ENCODE data around the gene R3HDM1.
"Not testable (repeated sequence)": the region's sequence is repeated elsewhere in the genome, so short reads cannot be mapped to it uniquely, and the experiment has no call there.

Gene R3HDM1

DNA sequence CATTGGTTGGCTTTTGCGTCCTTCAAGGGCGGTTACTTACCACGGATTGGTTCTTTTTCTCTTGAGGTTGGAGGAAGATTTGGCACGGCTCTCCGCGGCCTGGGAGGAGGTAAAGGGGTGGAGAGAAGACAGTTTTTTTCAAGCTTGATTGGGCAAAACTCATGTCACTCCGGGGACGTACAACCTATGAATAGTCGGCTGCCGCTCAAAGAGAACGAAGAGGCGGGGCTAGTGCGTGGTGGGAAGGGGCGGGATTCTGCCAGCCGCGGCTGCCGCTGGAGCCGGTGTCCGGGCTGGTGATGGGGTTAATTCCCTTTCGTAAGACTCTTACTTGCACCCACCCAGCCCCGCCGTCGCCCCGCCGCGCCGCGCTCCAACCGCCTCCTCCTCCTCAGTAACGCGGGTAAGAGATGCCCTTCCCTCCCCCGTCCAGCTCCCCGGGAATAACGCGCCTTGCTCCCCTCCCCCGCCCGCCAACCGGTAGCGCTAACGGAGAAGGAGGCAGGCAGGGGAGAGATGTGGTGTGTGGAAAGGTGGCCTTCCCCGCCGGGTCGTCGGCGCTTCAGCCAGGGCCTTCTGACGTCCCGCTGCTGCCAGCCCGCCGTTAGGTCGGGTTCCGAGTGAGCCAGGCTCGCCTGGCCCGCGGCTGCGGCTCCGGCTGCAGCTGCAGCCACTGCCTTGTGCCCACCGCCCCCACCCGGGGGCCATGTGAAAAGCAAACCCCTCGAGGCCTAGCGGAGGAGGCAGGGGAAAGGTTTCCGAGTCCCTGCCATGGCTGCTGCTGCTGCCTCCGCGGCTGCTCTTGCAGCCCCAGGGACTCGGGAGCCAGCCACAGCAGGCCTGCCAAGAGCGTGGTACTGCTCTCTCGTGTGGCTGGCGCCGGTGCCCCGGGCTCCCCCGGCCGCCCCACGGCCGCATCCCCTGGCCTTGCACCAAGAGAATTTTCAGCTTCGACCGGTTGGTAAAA is at the start of gene R3HDM1:
Gene R3HDM1, plus strand, starts transcription at position 254 of the 967 bp plus-strand sequence. CDS start 73,362 bp downstream, outside the sequence.
- FAIRE-seq, result peak; percentile 98

DNA sequence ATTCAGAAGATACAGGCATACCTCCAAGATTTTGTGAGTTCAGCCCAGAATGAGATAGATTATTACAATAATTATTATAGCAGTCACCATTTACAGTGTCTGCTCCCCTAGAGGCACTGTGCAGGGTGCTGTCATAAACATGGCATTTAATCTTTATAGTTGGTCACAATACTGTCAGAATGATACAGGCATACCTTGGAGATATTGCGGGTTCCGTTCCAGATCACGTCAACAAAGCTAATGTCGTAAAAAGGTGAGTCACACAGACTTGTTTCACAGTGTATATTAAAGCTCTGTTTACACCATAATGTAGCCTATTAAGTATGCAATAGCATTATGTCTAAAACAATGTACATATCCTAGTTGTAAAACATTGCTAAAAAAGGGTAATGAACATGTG is 45.8 kb upstream of the R3HDM1 start:
- no peak for FAIRE-seq

DNA sequence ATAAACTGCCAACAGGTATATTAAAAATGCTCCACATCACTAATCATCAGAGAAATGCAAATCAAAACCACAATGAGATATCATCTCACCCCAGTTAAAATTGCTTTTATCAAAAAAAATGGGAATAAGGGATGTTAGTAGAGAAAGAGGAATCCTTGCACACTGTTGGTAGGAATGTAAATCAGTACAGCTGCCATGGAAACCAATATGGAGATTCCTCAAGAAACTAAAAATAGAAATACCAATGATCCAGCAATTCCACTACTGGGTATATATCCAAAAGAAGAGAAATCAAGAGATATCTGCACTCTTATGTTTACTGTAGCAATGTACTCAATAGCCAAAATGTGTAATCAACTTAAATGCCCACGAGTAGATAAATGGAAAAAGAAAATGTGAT is 40.9 kb upstream of the R3HDM1 start:
- FAIRE-seq, result no peak

DNA sequence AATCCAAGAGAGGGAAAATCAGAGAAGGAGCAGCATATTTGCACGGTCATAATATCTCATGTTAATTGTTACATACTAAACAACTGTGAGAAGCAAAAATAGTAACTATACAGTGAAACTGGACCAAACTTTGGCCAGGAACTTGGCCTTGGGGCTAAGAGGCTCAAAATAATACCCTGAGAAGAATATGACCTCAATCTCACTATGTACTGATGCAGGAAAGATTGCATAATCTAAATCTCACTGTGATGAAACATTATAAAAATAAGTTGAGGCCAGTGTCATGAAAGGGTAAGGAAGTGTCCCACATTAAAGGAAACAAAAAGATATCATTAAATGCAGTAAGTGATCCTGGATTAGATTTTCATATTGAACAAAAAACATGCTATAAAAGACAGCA is 36.8 kb upstream of the R3HDM1 start:
- FAIRE-seq, result no peak

DNA sequence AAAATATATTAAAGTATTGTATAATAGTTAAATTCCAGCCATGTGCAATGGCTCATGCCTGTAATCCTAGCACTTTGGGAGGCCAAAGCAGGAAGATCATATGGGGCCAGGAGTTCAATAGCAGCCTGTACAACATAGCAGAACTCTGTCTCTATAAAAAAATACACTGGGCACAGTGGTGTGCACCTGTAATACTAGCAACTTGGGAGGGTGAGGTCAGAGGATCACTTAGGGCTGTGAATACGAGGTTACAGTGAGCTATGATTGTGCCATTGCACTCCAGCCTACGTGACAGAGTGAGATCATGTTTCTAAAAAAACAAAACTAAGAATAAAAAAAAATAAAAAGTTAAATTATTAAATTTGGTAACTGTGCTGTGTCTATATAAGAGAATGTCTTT is 36.4 kb upstream of the R3HDM1 start:
- peak; percentile 71 for FAIRE-seq

DNA sequence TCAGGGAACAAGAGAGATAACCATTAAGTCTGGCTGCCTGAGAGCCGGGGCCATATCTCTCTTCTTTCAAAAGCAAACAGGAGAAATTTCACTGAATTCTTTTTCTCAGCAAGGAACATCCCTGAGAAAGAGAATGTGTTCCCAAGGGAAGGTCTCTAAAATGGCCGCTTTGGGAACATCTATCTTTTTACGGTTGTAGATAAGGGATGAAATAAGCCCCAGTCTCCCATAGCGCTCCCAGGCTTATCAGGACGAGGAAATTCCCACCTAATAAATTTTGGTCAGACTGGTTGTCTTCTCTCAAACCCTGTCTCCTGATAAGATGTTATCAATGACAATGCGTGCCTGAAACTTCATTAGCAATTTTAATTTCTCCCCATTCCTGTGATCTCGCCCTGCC is 32.7 kb upstream of the R3HDM1 start:
- not testable (repeated sequence) for FAIRE-seq

DNA sequence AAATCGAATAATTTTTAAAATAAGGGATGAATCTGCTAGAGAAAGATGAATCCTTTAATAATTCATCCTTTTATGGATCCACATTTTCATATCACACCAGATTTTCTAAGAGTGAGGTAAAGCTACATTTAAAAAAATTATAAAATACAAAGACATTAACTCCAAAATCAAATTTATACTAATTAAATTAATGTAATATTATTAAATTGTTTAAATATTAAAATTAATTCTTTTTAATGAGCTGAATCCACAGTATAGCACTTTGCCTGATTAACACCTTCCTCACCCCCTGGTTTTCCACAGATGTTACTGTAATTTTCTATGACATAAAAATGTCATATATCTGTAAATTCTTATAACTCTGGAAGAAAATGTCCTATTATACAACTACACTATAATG is 26.5 kb upstream of the R3HDM1 start:
- FAIRE-seq, result peak; percentile 68

DNA sequence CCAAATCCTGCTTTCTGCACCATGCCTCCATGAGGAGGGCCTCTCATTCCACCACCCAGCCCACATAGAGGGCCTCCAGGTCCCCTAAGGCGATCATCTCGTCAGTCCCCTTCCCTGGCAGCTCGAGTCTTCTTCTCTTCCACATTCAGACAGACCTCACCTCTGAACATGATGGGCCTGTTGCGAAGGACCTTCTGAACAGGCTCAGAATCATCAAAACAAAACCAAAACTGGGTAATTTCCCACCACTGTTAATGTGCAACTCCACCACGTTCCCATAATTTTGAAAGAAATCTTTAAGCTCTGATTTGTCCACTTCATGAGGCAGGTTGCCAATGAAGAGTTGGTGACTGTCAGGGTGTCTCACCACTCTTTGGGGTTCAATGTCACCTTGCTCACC is 20.7 kb upstream of the R3HDM1 start:
- FAIRE-seq, result no peak

DNA sequence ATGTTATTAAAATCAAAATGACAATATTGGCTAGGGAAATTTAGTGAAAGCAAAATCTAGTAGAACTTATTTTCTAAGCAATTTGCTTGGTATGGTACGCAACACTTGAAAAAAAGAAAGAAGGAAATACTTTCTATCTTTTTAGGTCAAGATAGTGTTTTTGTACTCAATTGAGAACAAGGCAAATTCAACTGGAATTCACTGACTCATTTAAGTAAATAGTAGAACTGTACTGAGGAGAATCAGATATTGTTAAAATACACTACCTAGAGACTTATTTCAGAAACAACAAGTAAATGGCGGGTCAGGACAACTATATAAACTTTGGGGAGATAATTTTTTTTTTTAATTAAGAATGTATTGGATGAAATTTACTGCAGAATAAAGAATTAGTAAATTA is 19.2 kb upstream of the R3HDM1 start:
- FAIRE-seq, result no peak

DNA sequence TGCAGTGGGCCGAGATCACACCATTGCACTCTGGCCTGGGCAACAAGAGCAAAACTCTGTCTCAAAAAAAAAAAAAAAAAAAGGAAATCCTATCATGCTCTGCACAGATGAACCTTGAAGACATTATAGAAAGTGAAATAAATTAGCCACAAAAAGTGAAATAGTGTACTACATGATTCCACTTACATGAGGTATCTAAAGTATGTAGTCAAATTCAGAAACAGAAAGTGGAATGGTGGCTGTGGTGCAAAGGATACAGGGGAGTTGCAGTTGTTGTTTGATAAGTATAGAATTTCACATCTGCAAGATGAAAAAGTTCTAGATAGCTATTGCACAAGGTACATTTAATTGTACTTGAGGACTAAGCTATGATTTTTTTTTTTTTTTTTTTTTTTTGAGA is 5.5 kb upstream of the R3HDM1 start:
- FAIRE-seq, result no peak

DNA sequence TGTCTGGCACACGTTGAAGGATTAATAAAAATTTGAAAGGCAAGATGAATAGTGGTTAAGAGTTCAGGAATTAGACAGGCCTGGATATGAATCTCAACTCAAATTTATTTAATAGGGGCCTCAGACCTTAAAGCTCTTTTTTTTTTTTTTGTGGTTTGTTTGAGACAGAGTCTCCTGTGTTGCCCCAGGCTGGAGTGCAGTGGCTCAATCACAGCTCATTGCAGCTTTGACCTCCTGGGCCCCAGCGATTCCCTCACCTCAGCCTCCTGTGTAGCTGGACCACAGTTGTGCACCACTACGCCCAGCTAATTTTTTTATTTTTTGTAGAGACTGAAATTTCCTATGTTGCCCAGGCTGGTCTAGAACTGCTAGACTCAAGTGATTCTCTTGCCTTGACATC is 3.3 kb upstream of the R3HDM1 start:
- no peak for FAIRE-seq

DNA sequence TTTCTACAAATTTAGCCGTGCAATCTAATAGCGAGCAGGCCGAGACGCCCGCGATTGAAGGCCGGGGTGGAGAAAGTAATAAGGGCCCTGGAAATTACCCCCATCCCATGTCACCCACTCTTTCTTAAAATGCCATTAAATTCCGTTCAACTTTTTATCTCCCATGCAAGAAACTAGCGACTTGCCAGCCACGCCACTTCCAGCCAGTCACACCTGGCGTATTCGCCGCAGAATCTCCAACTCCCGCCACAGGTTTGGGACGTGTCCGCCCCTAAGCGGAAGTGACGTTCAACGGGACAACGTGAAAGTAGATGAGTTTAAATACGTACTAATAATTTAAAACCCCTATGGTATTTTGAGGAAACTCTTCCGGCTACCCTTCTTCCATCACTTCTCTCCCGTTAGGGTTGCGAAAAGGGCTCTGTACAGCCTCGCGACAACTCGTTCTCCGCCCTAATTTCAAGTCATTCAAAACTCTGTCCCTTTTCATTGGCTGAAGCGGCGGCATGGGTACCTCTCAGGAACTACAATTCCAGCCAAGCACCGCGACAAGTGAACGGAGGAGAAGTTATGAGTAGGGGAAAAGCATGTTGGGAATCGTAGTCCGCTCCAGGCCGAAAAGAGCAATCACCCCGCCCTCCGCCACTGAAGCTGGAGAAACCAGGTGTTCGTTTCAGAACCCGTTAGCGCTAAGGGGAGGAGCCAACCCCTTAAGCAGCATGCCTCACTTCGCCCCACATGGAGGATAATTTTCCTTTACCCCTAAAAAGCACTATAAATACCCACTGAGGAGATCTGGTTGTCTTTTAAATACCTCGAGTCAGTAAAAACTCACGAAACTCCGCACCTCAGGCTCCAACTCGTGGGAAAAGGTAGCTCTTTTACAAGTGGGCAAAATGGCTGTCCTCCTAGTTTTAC is 712 bp upstream of the R3HDM1 start, which contains the start of gene ZRANB3:
Gene ZRANB3, minus strand, starts transcription at position 906 of the 918 bp plus-strand sequence.
- FAIRE-seq, result no peak

DNA sequence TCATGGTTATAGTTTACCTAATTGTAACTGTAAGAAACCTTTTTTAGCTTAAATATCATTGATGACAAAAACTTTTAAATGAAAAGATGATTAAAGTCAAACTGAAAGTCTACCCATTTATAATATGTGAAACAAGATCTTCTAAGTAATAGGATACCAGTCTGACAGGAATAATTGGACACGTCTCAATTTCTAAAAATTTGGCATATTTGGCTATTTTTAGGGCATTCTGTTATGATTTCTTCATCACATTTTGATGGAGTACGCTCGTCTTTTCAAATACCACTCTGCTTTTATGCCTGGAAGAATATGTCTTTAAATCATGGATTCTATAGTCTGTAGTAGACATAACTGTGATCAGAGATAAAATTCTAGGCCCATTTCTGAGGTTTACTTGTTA is 1.3 kb downstream of the R3HDM1 start:
- no peak for FAIRE-seq

DNA sequence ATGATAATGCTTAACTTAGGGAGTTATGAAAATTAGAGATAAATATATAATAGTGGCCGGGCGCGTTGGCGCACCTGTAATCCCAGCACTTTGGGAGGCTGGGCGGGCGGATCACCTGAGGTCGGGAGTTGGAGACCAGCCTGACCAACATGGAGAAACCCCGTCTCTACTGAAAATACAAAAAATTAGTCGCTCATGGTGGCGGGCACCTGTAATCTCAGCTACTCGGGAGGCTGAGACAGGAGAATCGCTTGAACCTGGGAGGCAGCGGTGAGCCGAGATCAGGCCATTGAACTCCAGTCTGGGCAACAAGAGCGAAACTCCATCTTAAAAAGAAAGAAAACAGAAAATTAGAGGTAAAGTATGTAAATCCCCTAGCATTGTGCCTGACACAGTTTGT is 2.3 kb downstream of the R3HDM1 start:
- FAIRE-seq, result not testable (repeated sequence)

DNA sequence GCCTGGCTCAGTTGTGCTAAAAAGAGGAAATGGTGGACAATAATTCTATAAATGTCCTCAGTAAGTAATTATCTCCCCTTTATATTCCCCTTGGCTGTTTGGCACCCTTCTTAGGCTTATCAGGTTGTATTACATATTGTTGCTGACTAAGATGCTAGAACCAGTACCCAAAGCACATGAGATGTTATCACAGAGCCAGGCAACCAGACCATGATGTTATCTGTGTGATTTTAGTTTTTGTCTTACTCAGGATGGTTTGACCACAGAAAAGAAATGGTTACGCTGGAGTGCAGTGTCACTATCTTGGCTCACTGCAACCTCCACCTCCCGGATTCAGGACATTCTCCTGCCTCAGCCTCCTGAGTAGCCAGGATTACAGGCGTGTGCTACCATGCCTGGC is 15.2 kb downstream of the R3HDM1 start:
- FAIRE-seq, result no peak

DNA sequence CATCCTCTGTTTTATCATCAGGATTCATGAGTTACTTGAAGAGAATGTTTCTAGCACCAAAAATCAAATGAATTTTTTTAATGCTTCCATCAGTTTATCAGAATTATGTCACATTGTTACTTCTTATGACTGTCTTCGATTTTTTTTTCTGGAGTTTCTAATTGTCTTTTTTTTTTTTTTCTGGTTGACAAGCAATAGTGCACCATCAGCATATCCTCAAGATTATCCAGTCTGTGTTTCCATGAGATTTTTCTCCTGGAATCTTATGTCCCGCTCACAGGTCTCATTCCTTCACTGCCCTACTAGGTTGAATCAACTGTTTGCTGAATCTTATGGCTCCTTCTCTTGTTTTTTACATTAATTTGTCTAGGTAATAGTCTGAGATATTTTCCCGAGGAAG is 16.0 kb downstream of the R3HDM1 start:
- FAIRE-seq, result no peak

DNA sequence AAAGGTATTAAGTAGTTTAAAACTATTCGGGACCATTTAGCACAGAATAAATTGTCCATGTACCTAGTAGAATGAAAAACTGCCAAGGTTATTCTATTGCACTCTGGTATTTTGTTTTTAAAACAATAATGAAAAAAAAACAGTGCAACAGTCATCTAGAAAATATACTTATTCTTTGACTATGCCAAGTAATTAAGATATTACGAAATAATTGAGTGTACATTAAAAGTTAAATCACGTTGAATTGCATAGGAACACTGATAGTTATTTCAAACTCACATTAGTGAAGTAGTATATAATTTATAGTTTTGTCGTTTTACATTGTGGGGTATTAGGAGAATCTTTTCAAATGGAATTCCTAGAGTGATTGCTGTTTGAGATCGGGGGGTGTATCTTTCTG is 20.1 kb downstream of the R3HDM1 start:
- no peak for FAIRE-seq

DNA sequence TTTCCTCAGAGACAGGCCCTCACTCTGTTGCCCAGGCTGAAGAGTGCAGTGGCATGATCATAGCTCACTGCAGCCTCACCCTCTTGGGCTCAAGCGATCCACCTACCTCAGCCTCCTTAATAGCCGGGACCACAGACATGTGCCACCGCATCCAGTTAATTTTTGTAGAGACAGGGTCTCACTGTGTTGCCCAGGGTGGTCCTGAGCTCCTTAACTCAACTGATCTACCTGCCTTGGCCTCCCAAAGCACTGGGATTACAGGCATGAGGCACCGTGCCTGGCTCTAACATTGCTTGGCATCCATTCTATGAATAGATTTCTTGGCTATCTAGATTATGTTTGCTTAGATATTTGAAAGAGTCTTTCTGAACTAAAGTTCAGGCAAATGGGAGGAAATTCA is 21.6 kb downstream of the R3HDM1 start:
- no peak for FAIRE-seq

DNA sequence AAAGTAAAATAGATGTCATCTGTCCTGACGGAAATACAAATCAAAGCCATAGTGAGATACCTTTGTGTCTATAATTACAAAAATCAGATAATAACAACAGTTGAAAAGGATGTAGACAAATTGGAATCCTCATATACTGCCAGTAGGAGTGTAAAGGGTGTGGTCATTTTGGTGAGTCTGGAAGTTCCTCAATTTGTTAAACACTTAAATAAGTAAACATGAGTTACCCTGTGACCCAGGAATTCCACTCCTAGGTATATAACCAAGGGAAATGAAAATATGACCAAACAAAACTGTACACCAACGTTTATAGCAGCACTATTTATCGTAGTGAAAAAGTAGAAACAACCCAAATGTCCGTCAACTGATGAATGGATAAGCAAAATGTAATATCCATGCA is 24.0 kb downstream of the R3HDM1 start:
- no peak for FAIRE-seq

DNA sequence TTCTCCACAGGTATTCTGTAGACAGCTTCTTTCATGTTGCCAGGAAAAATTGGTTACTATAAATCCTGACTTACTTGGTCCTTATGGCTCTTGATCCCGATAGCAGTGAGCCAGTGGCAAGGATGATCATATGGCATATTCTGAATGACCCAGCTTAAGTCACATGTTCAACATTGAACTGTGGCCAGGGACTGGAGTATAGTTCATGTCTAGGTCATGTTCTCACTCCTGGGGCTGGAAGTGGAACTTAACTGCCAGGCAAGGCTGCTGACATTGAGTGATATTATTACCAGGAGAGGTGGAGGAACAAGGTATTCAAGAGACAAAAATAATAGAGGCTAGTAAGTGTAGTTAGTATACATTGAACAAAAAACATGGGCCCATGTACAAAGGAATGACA is 26.2 kb downstream of the R3HDM1 start:
- FAIRE-seq, result no peak

DNA sequence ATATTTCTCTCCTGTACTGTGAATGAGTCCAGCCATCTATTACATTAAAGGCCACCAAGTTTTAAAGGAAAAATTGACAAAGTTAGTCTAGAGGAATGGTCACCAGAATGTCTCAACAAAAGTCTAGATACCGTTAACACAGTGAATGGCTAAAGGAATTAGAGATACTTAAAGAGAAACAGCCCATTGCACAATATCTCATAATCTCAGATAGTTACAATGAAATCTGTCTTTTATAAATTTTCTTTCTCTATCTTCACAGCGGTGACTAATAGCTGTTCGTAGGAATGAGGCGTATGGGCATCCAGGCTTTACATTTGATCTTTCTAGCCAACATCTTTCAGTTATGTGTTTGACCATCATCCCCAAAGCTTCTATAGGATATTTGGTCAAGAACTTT is 30.6 kb downstream of the R3HDM1 start:
- no peak for FAIRE-seq

DNA sequence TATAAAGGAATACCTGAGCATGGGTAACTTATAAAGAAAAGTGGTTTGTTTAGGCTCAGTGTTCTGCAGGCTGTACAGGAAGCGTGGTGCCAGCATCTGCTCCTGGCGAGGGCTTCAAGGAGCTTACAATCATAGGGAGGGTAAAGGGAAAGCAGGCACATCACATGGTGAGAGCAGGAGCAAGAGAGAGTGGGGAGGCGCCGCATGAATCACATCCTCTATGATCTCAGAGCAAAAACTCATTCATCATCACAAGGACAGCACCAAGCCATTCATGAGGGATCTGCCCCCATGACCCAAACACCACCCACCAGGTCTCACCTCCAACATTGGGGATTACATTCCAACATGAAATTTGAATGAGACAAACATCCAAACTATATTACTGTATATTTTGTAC is 32.5 kb downstream of the R3HDM1 start:
- no peak for FAIRE-seq

DNA sequence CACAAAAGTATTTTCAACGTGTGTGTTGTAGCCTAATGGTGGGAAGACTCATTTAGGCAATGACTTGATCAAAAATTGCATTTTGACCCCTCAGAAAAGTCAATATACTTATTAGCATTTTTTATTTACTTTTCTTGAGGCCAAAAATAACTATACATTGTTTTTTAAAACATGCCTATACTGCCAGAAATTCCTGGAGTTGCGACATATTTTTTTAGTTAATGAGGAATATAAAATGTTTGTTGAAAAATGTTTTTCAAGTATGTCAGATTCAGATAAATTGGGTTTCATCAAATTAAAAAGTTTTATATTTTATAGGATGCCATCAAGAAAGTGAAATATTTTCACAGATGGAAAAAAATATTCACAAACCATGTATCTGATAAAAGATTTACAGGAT is 39.6 kb downstream of the R3HDM1 start:
- FAIRE-seq, result peak; percentile 23

DNA sequence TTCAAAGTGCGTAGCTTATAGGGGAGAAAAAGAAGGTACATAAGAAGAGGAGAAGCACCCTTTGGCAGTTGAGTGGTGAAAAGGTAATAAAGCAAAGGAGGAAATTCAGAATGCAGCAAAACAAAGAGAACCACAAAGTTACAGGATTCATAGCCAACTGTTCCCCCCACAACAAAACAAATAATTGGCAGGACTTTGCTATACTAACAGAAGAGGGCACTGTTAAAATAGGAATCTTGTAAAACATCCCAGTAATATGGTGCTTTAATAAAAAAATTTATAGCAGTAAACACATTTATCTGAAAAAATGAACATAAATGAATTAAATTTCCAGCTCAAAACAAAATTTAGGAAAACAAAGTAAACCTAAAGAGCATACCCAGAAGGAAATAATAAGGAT is 42.3 kb downstream of the R3HDM1 start:
- FAIRE-seq, result peak; percentile 50
